SK-N-SH (cell line): ENCODE measurements around the gene SLC39A9. TPM values are rescaled to one million over a fixed set of nuclear protein-coding genes. Genes with fewer than 3 reads are reported as not detected.

Experiments
- CTCF ChIA-PET: fragments of 300-600, 350-600 bp; formaldehyde crosslinking; extraction: SDS; loops from one replicate; lab custom pipeline; 2021; lab: Yijun Ruan, JAX
- POLR2A ChIA-PET: fragments of 350-600 bp; sonication (Branson Sonifier 250); formaldehyde crosslinking; extraction: SDS; loops from one replicate; lab custom pipeline; 2020; ENCODE audit warnings: antibody characterized with exemption, inconsistent platforms; lab: Yijun Ruan, JAX
- DNase-seq: peaks from one replicate; pipeline ENCODE4 v3.0.0; 2012
- H2AFZ ChIP-seq: fragments of 200-600 bp; sonication (generic); 2 replicates; pipeline ENCODE4 v1.8.1; 2016; ENCODE audit warnings: antibody characterized with exemption, mild to moderate bottlenecking, low read depth
- H3F3A ChIP-seq: fragments of 200-600 bp; sonication (generic); replicated peaks from 2 replicates; pipeline ENCODE3; 2016; ENCODE audit warnings: antibody characterized with exemption, mild to moderate bottlenecking; ENCODE audit not compliant: insufficient read depth
- H3K27ac ChIP-seq, 2 experiments: fragments of 200-500 bp in 1 of 2; fragments of 200-600 bp in 1 of 2; sonication (Bioruptor generic) in 1 of 2; sonication (generic), shearing (Covaris generic) in 1 of 2; 2 replicates each; pipeline versions ENCODE4 v1.5.1 to v1.6.1; 2014 to 2016; ENCODE audit warnings: low read depth in 2 of 2, inconsistent platforms in 1 of 2, low read length in 1 of 2, mild to moderate bottlenecking in 1 of 2, mixed read lengths in 1 of 2
- H3K27me3 ChIP-seq: fragments of 200-600 bp; sonication (generic), shearing (Covaris generic); 2 replicates; pipeline ENCODE4 v1.6.1; 2016; ENCODE audit warnings: mixed run types; ENCODE audit not compliant: insufficient read depth
- H3K36me3 ChIP-seq, 2 experiments: fragments of 200-500 bp in 1 of 2; fragments of 200-600 bp in 1 of 2; sonication (Bioruptor generic) in 1 of 2; sonication (generic) in 1 of 2; replicated peaks in 1 of 2; 2 replicates each; pipeline versions ENCODE3 to v1.5.1; 2014 to 2016; ENCODE audit warnings: low read length in 1 of 2, mild to moderate bottlenecking in 1 of 2; ENCODE audit not compliant: insufficient read depth in 2 of 2, control insufficient read depth in 1 of 2
- H3K4me1 ChIP-seq, 2 experiments: fragments of 200-500 bp in 1 of 2; fragments of 200-600 bp in 1 of 2; sonication (Bioruptor generic) in 1 of 2; sonication (generic), shearing (Covaris generic) in 1 of 2; 2 replicates each; pipeline versions ENCODE4 v1.5.1 to v1.6.1; 2014 to 2016; ENCODE audit warnings: low read depth in 1 of 2, low read length in 1 of 2, mixed run types in 1 of 2; ENCODE audit not compliant: insufficient read depth in 2 of 2, control insufficient read depth in 1 of 2
- H3K4me2 ChIP-seq: fragments of 200-600 bp; sonication (generic), shearing (Covaris generic); 2 replicates; pipeline ENCODE4 v1.6.1; 2017; ENCODE audit warnings: mixed run types
- H3K4me3 ChIP-seq, 2 experiments: fragments of 200-500 bp in 1 of 2; fragments of 200-600 bp in 1 of 2; sonication (Bioruptor generic) in 1 of 2; sonication (generic), shearing (Covaris generic) in 1 of 2; 2 replicates each; pipeline versions ENCODE4 v1.5.1 to v1.8.1; 2014 to 2016; ENCODE audit warnings: low read depth in 2 of 2, inconsistent platforms in 1 of 2, low read length in 1 of 2, mild to moderate bottlenecking in 1 of 2, mixed read lengths in 1 of 2, moderate library complexity in 1 of 2
- H3K79me2 ChIP-seq: fragments of 200-600 bp; sonication (generic); 2 replicates; pipeline ENCODE4 v1.8.1; 2017; ENCODE audit warnings: mild to moderate bottlenecking; ENCODE audit not compliant: insufficient read depth
- H3K9ac ChIP-seq: fragments of 200-600 bp; sonication (generic); 2 replicates; pipeline ENCODE4 v1.6.1; 2017; ENCODE audit warnings: mixed run types
- H3K9me2 ChIP-seq: fragments of 200-600 bp; sonication (generic); 2 replicates; pipeline ENCODE4 v1.6.1; 2017; ENCODE audit warnings: mixed run types
- H3K9me3 ChIP-seq: fragments of 200-600 bp; sonication (generic); 2 replicates; pipeline ENCODE4 v1.6.1; 2017; ENCODE audit warnings: mixed run types, mild to moderate bottlenecking, moderate library complexity
- H4K20me1 ChIP-seq: fragments of 200-600 bp; sonication (generic); 2 replicates; pipeline ENCODE4 v1.6.1; 2017; ENCODE audit warnings: mild to moderate bottlenecking, mixed run types; ENCODE audit not compliant: insufficient read depth
- CHD2 ChIP-seq: fragments of 150-350 bp; IDR thresholded peaks from 2 replicates; pipeline ENCODE4 v1.6.1; 2018; ENCODE audit warnings: low read length; ENCODE audit not compliant: partially characterized antibody
- FOXM1 ChIP-seq: IDR thresholded peaks from 2 replicates; pipeline ENCODE4 v1.4.0; 2012; ENCODE audit warnings: low read depth, mild to moderate bottlenecking
- GABPA ChIP-seq: IDR thresholded peaks from 2 replicates; pipeline ENCODE4 v1.4.0; 2012; ENCODE audit warnings: low read depth, mild to moderate bottlenecking
- GATA2 ChIP-seq: sonication (generic); formaldehyde crosslinking; IDR thresholded peaks from 2 replicates; pipeline ENCODE4 v1.5.0; 2020; ENCODE audit warnings: mild to moderate bottlenecking, missing genetic modification reagents
- MEF2A ChIP-seq: IDR thresholded peaks from 2 replicates; pipeline ENCODE4 v1.4.0; 2012; ENCODE audit warnings: low read depth, borderline replicate concordance
- MXI1 ChIP-seq: IDR thresholded peaks from 2 replicates; pipeline ENCODE4 v1.6.1; 2012; ENCODE audit warnings: mild to moderate bottlenecking, low read depth, low read length, improper control_type of control experiment
- RAD21 ChIP-seq: IDR thresholded peaks from 2 replicates; pipeline ENCODE4 v1.6.1; 2012; ENCODE audit warnings: mild to moderate bottlenecking, low read length
- SMC3 ChIP-seq: IDR thresholded peaks from 2 replicates; pipeline ENCODE4 v1.6.1; 2012; ENCODE audit warnings: low read depth, low read length, improper control_type of control experiment
- TCF12 ChIP-seq: IDR thresholded peaks from 2 replicates; pipeline ENCODE4 v1.4.0; 2012
- TEAD4 ChIP-seq: IDR thresholded peaks from 2 replicates; pipeline ENCODE4 v1.4.0; 2012; ENCODE audit warnings: mild to moderate bottlenecking, borderline replicate concordance; ENCODE audit not compliant: insufficient read depth
- YY1 ChIP-seq: IDR thresholded peaks from 2 replicates; pipeline ENCODE4 v1.4.0; 2012; ENCODE audit warnings: low read depth, mild to moderate bottlenecking
- WGBS: methylation state at CpG from one replicate; pipeline ENCODE4 v1.1.6; 2017; ENCODE audit warnings: low lambda C conversion rate; 5-methylcytosine and 5-hydroxymethylcytosine counted together
- polyA plus RNA-seq, 3 experiments: library from polyadenylated mRNA; depleted of rRNA; stranded (reverse); fragments of >200 nt; gene quantifications; 2 replicates each; pipeline ENCODE4 v1.2.3, GENCODE V29; 2012
- TF ChIP-seq, protein P1 (sequence below): IDR thresholded peaks from 2 replicates; pipeline ENCODE4 v1.4.0; 2012; ENCODE audit warnings: low read depth
- TF ChIP-seq, protein P2 (sequence below): IDR thresholded peaks from 2 replicates; pipeline ENCODE4 v1.6.1; 2012; ENCODE audit warnings: mild to moderate bottlenecking, low read depth, low read length, moderate library complexity
- TF ChIP-seq, protein P3 (sequence below): fragments of 150-350 bp; IDR thresholded peaks from 2 replicates; pipeline ENCODE4 v1.6.1; 2017; ENCODE audit warnings: antibody characterized with exemption, low read length, low read depth, borderline replicate concordance
- TF ChIP-seq, protein P4 (sequence below): IDR thresholded peaks from 2 replicates; pipeline ENCODE4; 2012
- TF ChIP-seq, protein P5 (sequence below): fragments of 150-350 bp; IDR thresholded peaks from 2 replicates; pipeline ENCODE4 v1.6.1; 2016; ENCODE audit warnings: mild to moderate bottlenecking, low read depth, low read length
- TF ChIP-seq, protein P6 (sequence below): fragments of 200-600 bp; sonication (generic); IDR thresholded peaks from 2 replicates; pipeline ENCODE4 v1.6.1; 2017; ENCODE audit warnings: antibody characterized with exemption, mild to moderate bottlenecking, moderate library complexity

Gene SLC39A9
- polyA plus RNA-seq, 1 of the 3 experiments (the other 2 are of a cell fraction): 39.8 TPM

DNA sequence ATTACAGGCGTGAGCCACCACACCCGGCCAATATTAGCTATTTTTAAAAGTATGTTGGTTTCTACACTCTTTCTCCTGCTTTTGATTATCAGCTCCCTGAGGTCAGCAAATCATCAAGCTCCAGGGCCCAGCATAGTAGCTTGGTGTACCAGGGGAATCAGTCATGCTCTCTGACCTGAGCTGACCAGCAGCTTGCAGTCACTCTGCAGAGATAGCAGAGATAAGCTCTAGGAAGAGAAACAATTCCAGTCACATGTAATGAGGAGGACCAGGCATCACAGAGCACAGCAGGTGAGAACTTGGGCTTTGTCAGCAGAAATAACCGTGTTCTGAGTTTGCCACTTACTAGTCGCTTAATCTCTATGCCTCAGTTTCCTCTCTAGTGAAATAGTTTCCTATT lies 94.5 kb downstream of the SLC39A9 start:
- Histone ChIP-seq H3K4me3 (no peak overlapping the region), H2AFZ (no peak overlapping the region), H3F3A (no peaks in the 10 kb centered on the region), H3K4me1 (peaks cover 0 to 11% of the 10 kb centered on the region in 2 experiments; a peak in 1 of 4 replicates), H3K9ac (no peak overlapping the region), H3K9me2 (no peaks in the 10 kb centered on the region), H3K36me3 (no peaks in the 10 kb centered on the region), H3K9me3 (no peaks in the 10 kb centered on the region), H3K27ac (no peak overlapping the region), H3K4me2 (no peak overlapping the region), H3K79me2 (no peaks in the 10 kb centered on the region), H4K20me1 (no peaks in the 10 kb centered on the region), H3K27me3 (no peaks in the 10 kb centered on the region)
- ChIA-PET CTCF (interaction anchor here (1.0 to 6.3 kb wide), 7 partner anchors 11 to 95 kb away, joined by 3 to 40 read pairs (median 4); partner anchors contain the start of genes ERH and SLC39A9), POLR2A (no interaction called here)
- no peak for DNase-seq
- 50% methylated on average over 4 of the region's 4 CpGs for WGBS
- TF ChIP-seq, protein P1, sequence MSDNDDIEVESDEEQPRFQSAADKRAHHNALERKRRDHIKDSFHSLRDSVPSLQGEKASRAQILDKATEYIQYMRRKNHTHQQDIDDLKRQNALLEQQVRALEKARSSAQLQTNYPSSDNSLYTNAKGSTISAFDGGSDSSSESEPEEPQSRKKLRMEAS: no peak
- TF ChIP-seq TEAD4 (no peak), CHD2 (no peak), RAD21 (no peak), YY1 (no peak), MXI1 (no peak), TCF12 (no peak), FOXM1 (no peak), SMC3 (no peak), MEF2A (no peak), GATA2 (no peak), GABPA (no peak)
- TF ChIP-seq, protein P2, sequence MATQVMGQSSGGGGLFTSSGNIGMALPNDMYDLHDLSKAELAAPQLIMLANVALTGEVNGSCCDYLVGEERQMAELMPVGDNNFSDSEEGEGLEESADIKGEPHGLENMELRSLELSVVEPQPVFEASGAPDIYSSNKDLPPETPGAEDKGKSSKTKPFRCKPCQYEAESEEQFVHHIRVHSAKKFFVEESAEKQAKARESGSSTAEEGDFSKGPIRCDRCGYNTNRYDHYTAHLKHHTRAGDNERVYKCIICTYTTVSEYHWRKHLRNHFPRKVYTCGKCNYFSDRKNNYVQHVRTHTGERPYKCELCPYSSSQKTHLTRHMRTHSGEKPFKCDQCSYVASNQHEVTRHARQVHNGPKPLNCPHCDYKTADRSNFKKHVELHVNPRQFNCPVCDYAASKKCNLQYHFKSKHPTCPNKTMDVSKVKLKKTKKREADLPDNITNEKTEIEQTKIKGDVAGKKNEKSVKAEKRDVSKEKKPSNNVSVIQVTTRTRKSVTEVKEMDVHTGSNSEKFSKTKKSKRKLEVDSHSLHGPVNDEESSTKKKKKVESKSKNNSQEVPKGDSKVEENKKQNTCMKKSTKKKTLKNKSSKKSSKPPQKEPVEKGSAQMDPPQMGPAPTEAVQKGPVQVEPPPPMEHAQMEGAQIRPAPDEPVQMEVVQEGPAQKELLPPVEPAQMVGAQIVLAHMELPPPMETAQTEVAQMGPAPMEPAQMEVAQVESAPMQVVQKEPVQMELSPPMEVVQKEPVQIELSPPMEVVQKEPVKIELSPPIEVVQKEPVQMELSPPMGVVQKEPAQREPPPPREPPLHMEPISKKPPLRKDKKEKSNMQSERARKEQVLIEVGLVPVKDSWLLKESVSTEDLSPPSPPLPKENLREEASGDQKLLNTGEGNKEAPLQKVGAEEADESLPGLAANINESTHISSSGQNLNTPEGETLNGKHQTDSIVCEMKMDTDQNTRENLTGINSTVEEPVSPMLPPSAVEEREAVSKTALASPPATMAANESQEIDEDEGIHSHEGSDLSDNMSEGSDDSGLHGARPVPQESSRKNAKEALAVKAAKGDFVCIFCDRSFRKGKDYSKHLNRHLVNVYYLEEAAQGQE: no peak
- TF ChIP-seq, protein P3, sequence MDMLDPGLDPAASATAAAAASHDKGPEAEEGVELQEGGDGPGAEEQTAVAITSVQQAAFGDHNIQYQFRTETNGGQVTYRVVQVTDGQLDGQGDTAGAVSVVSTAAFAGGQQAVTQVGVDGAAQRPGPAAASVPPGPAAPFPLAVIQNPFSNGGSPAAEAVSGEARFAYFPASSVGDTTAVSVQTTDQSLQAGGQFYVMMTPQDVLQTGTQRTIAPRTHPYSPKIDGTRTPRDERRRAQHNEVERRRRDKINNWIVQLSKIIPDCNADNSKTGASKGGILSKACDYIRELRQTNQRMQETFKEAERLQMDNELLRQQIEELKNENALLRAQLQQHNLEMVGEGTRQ: no peak
- TF ChIP-seq, protein P4, sequence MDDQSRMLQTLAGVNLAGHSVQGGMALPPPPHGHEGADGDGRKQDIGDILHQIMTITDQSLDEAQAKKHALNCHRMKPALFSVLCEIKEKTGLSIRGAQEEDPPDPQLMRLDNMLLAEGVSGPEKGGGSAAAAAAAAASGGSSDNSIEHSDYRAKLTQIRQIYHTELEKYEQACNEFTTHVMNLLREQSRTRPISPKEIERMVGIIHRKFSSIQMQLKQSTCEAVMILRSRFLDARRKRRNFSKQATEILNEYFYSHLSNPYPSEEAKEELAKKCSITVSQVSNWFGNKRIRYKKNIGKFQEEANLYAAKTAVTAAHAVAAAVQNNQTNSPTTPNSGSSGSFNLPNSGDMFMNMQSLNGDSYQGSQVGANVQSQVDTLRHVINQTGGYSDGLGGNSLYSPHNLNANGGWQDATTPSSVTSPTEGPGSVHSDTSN: no peak
- TF ChIP-seq, protein P5, sequence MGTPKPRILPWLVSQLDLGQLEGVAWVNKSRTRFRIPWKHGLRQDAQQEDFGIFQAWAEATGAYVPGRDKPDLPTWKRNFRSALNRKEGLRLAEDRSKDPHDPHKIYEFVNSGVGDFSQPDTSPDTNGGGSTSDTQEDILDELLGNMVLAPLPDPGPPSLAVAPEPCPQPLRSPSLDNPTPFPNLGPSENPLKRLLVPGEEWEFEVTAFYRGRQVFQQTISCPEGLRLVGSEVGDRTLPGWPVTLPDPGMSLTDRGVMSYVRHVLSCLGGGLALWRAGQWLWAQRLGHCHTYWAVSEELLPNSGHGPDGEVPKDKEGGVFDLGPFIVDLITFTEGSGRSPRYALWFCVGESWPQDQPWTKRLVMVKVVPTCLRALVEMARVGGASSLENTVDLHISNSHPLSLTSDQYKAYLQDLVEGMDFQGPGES: no peak
- TF ChIP-seq, protein P6, sequence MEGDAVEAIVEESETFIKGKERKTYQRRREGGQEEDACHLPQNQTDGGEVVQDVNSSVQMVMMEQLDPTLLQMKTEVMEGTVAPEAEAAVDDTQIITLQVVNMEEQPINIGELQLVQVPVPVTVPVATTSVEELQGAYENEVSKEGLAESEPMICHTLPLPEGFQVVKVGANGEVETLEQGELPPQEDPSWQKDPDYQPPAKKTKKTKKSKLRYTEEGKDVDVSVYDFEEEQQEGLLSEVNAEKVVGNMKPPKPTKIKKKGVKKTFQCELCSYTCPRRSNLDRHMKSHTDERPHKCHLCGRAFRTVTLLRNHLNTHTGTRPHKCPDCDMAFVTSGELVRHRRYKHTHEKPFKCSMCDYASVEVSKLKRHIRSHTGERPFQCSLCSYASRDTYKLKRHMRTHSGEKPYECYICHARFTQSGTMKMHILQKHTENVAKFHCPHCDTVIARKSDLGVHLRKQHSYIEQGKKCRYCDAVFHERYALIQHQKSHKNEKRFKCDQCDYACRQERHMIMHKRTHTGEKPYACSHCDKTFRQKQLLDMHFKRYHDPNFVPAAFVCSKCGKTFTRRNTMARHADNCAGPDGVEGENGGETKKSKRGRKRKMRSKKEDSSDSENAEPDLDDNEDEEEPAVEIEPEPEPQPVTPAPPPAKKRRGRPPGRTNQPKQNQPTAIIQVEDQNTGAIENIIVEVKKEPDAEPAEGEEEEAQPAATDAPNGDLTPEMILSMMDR: no peak
